HG02798 (cell line): ENCODE measurements around the gene LCP1.
"Not testable (repeated sequence)": the region's sequence is repeated elsewhere in the genome, so short reads cannot be mapped to it uniquely, and the experiment has no call there.

Experiments
- ATAC-seq: cut with Tn5 transposase; IDR thresholded peaks from one replicate; pipeline ENCODE4 v1.9.1; 2021; ENCODE audit warnings: mild to moderate bottlenecking; ENCODE audit not compliant: unreplicated experiment, poor library complexity

Gene LCP1, protein sequence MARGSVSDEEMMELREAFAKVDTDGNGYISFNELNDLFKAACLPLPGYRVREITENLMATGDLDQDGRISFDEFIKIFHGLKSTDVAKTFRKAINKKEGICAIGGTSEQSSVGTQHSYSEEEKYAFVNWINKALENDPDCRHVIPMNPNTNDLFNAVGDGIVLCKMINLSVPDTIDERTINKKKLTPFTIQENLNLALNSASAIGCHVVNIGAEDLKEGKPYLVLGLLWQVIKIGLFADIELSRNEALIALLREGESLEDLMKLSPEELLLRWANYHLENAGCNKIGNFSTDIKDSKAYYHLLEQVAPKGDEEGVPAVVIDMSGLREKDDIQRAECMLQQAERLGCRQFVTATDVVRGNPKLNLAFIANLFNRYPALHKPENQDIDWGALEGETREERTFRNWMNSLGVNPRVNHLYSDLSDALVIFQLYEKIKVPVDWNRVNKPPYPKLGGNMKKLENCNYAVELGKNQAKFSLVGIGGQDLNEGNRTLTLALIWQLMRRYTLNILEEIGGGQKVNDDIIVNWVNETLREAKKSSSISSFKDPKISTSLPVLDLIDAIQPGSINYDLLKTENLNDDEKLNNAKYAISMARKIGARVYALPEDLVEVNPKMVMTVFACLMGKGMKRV

DNA sequence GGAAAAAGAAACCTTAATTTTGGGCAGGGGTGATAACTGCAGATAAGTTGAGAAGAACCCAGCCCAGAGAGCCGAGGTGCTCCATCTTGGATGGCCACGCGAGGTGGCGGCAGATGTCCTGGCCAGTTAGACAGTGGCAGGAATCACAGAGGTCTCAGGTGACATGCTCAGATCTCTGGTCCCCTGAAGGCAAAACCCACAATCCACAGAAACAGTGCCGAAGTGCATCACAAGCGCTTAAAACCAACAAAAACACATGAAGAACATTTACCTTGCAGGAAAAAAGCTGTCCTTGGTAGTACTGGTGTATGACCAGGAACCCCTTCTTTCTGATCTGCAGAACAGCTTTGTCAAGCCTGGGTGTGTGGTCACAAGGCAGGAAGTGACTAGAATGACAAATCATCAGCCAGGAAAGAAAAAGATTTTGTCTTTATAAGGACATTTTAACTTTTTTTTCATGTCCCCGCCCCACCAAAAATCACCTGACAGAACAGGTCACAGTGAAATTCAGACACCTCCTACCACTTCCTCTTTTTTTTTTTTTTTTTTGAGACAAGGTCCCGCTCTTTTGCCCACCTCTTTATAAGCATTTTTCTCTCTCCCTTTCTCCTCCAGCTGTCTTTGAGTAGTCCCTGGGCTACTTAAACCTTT is at the start of gene LCP1:
LCP1 (minus strand) TSS at position 338 of the 651 bp plus-strand sequence. CDS start 22,515 bp downstream, outside the sequence.
- peak; percentile 72 for ATAC-seq

DNA sequence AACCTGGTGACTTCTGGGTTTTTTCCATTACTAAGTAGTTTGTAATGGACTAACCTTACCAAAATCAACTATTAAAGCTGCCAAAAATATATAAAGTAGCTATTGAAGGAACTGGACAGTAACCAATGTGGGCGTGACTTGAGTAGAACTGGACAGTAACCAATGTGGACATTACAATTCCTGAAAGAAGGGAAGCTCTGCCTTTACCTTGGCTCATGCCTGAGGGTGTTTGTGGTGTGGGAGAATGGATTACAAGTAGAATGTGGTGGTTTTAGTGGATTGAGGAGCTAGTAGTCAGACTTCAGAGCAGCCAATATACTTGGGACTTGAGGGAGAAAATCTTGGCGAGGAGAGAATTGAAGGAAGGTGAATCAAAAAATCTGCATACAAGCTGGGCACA is 47.3 kb upstream of the LCP1 start:
- no peak for ATAC-seq

DNA sequence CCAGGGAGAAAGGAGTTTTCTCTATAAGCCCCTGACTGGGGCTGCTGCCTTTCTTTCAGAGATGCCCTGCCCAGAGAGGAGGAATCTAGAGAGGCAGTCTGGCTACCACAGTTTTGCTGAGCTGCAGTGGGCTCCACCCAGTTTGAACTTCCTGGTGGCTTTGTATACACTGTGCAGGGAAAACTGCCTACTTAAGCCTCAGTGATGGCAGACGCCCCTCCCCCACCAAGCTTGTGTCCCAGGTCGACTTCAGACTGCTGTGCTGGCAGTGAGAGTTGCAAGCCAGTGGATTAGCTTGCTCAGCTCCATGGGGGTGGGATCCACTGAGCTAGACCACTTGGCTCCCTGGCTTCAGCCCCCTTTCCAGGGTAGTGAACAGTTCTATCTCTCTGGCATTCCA is 38.3 kb upstream of the LCP1 start:
- not testable (repeated sequence) for ATAC-seq

DNA sequence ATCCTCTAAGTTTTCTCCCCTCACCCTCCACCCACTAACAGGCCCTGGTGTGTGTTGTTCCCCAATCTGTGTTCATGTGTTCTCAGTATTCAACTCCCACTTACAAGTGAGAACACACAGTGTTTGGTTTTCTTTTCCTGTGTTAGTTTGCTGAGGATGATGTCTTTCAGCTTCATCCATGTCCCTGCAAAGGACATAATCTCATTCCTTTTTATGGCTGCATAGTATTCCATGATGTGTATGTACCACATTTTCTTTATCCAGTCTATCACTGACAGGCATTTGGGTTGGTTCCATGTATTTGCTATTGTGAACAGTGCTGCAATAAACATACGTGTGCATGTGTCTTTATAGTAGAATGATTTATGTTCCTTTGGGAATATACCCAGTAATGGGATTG is 32.8 kb upstream of the LCP1 start:
- ATAC-seq = not testable (repeated sequence)

DNA sequence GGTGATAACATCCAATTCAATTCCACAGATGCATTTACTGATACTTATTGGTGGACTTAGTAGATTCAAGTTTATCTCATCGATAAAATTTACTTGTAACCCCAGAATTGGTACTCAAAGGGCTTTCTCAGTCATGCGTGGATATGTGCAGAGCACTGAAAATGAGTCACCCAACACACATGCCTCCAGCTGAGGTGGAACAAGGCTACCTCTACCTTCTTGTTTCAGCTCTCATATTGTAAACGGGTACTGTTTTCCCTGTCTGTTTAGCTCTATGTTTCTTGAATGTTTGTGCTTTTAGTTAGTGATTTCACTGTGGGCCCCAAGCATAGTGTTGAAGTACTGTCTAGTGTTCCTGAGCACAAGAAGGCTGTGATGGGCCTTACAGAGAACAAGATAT is 31.3 kb upstream of the LCP1 start:
- ATAC-seq = no peak

DNA sequence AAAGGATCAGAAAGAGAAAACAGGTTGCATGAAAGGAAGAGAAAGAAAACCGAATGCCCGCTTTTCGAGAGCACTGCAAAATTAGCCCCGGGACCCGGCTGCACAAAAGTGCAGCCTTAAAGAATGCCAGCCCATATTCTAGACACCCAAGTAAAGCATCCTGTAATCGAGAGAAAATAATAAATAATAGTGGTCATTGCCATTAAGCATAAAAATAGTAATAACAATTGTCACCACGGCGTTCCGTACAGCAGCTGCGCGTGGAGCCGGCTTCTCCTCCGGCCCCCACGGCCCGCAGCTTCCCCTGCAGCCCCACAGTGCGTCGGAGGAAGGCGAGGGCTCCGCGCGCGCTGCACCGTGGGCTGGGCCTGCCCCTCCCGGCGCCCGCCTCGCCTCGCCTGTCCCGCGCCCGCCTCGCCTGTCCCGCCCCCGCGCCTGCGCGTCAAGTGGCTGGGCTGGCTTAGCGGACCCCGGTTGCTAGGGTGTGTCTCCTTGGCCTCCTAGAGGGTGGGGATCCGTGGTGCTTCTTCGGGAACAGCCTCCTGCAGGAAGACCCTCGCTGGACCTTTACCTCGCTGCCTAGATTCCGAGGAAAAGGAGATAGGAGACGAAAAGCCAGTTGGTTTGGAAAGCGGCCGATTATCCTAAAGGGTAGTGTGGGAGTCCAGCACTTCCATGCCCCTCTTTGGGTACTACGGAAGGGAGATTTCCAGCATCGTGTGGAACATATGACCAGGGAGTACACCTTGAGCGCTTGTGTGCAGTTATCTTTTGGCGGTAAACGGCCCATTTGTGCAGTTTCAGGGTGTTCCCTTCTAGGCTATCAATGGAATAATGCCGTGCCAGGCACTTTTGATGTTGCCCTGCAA is 29.7 kb upstream of the LCP1 start, which contains the start of gene LRRC63:
LRRC63 (plus strand) TSS at position 446 of the 869 bp plus-strand sequence. CDS start 1,107 bp downstream, outside the sequence.
- ATAC-seq = peak; percentile 97

DNA sequence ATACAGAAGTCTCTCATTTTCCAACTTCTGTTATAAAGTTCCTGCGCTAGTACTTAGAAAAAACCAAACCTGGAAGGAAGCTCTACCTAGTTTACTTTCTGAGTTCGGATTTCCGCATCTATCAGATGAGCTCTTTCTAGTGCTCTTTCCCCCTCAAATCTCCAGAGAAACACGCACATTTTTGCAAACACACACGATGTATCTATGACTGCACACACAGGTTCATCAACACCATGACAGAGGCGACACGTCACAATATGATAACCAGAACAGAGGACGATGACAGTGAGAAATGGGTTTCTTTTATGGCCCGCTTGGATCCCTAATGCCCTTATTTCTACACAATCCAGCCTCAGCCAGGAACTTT is 29.1 kb upstream of the LCP1 start:
- peak; percentile 24 for ATAC-seq

DNA sequence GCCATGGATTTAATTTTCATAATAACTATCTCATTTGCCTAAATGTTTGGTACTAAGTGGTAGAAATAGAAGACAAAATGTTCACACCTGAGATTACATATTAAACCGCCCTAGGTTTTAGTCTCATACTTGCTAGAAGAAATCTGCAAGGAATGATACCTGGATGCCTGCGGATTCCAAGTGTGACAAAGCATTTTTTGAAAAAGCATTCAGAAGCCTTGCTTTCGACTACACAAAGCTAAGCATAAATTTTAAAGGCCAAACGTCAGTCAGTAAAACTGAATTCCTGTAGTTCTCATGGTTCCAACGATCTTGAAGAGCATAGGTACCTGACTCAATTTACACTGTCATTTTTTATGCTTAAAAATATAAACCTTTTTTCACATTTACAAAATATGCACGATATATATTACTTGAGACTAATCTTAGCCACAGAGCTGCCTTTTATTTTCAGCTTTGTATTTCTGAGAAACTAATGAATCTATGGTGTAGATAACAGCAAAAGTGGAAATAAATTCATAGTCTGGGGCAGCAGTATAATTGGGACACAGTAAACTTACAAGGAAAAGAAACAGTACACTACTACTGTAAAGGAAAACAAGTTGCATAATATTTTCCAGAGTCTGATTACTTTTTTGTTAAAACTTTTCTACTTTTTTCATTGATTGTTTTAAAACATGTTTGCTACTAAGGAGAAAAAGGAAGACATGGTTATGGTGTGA is 28.5 kb upstream of the LCP1 start:
- no peak for ATAC-seq

DNA sequence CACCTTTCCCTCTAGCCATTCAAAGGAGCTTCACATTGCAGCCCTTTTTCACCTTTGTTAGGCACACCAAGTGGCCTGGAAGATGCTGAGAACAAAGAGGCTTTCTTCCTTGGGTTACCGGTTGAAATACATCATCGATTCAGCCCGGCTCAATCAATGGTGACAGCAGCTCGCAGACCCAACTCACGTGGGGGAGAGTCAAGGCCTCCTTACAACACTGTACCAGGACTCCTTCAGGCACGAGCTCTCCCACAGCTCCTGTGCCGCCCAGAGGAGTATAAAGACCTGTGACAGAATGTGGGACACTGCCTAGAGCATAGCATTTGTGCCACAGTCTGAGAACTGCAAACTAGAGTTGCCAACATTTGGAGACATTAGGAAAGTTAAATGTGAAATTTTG is 25.9 kb upstream of the LCP1 start:
- no peak for ATAC-seq

DNA sequence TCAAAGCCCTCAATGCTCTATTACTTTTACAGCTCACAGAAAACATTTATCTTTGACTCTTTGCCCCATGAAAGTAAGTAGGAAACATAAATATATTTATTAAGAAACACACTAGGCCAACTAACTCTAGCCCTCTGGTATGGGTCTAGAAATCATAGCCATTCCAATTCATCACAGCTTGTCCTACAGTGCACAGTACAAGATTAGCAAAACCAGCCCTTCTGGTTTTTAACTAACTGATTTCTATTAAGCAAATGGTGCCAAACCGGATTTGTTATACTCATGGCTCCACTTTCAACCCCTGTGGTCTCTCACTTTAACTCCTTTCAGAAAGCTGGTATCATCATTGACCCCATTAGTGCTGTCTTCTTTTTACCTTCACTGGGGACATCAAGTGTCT is 24.2 kb upstream of the LCP1 start:
- ATAC-seq = no peak

DNA sequence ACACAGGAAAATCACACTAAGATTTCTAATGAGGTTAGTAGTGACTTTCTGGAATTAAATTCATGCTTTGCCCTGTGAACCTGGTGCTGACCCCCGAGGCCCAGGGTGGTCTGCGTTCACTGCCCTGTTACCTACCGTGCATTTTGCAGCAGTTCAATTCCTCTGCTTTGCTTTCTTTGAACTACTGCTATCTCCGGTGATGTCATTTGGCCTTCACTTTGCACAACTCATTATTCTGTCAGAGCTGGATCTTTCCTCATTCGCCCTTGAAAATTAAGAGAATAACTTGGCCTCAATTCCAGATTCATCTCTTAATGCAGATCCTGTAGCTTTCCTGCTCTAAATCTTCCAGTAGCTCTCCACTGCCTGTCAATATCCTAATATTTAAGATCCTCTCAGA is 21.0 kb upstream of the LCP1 start:
- no peak for ATAC-seq

DNA sequence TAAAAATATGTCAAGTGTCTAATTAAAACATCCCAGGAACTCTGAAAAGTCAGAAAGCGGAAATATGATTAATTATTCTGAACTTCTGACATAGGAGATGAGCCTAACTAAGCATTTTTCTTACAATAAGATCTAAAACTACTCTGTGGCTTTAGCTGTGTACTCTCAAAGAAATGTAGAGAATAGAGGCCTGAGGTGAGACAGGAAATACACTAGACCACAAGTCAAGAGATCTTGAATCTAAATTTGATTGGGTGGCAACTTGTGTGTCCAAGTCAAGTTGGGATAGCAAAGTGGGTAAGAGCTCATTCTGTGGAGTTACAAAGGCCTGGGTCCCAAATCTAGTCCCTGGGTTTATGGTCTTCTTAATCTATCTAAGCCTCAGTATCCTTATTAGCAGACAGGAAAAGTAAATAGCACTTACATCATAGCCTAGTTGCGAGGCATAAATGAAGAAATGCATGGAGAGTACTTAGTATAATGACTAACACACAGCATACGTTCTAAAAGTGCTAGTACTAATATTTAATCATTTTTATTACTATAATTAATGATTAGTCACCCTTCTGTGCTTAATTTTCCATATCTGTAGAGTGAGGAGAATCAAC is 20.3 kb upstream of the LCP1 start:
- ATAC-seq = no peak

DNA sequence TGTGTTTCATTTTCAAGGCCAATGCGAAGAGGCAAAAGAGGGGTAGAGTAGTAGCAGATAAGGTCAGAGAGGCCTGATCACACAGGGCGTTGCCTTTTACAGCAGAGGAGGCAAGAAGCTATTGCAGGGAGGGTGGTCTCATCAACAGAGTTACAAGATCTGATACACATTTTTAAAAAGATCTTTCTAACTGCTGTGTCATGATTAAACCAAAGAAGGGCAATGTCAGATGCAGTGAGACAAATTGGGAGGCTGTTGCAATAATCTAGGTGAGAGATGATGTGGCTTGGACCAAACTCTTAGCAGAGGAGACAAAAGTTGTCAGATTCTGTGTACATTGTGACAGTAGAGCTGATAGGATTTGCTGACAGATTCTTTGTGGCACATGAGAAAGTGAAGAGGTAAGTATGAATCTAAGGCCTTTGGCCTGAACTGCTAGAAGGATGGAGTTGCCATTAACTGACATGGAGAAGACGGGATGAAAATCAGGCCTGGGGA is 16.8 kb upstream of the LCP1 start:
- ATAC-seq = no peak

DNA sequence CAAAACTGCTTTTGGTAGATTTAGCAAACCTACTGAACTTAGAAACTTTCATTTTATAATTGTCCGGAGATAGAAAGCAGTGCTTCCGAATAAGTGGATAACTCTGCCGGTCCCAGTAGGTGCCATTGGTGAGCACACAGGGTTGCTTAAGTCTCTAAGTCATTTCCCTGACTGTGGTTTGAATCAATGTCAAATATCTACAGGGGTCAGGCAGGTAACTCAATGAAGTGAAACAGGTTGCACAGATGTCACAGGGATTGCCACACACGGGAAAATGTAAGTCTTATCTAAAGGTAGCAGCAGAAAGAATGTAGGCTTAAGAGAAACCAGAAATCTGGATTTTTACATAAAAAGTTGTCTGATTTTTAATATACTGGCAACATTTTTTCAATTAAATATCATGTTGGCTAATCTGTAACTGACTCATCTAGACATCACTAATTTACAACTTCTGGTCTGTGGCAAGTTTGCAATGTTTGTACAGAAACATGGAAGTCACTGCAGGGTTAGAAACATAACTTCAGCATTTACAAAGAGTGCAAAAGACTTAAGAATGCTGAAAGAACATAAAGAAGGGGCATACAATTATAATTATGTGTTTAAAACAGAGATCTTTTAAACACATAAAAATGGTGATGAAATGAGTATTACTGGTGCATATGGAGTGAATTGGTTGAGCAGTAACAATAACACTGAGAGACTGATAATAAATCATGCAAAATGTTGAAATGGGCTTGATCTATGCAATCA is 15.5 kb upstream of the LCP1 start:
- no peak for ATAC-seq

DNA sequence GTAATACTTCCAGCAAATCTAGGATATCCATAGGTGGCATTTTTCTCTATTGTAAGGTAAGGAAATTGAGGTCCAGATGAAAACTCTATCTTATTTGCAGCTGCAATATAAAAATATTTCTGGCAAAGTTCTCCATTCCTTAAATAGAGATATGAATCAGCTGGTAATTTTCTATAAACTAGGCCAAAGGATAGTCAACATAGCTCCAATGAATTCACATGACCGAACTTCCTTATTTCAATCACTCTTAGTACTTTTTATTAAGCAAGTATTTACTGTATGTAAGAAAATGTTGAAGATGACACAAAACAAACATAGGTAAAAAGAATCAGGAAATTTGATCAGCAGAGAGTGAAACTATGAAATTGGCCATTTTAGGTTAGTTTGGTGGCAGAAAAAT is 13.0 kb upstream of the LCP1 start:
- no peak for ATAC-seq

DNA sequence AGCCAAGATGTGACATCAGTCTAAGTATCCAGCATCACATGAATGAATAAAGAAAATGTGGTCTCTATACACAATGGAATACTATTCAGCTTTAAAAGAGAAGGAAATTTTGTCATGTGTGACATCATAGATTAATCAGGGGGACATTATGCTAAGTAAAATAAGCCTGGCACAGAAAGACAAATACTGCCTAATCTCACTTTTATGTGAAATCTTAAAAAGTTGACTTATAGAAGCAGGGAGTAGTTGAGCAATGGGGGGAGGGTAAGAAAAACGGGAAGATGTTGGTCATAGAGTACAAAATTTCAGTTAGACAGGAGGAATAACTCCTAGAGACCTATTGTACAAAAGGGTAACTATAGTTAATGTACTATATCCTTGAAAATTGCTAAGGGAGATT is 10.4 kb upstream of the LCP1 start:
- ATAC-seq = no peak

DNA sequence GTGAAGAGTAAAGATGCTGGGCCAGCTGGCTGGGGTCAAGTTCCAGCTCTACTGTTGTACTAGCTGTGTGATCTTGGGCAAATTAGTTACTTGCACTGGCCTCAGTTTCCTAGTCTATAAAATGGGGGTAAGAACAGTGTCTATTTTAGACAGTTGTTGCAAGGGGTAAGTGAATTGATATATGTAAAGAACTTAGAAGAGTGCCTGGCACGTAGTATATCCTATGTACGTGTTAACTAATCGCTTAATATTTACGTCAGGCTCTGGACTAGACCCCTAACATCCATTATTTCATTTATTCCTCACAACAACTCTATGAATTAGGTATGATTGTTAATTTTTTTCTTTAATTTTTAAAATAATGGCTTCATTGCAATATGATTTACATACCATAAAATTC is 3.7 kb upstream of the LCP1 start:
- ATAC-seq = no peak

DNA sequence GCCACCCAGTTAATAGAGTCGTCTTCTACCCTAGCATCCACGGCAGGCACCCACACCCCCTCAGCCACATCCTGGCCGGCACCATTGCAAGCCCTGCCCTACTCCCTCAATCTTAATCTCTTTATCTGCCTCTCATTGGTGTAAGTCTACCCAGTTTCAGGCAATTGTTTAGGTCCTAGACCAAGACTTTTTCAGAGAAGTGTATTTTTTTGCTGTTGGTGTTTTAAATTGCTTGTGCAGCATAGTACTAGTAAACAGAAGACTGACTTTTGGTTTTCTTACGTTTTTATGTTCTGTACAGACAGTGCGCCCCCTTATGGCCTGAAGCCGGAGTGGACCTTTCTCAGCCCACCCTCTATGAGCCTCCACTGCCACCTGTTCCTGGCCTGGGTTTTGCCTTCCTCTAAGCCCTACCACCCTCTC is 2.3 kb upstream of the LCP1 start:
- ATAC-seq = peak; percentile 53
